ENCODE measurements around the gene DHODH.
"Not testable (repeated sequence)": the region's sequence is repeated elsewhere in the genome, so short reads cannot be mapped to it uniquely, and the experiment has no call there.

DHODH gene

GRCh38 chr16:72014675-72015074 is 6.1 kb downstream of the DHODH start:
- DNase-seq, result no peak

- DNase-seq, result no peak
Observed at GRCh38 chr16:72015124-72015523, 6.6 kb downstream of the DHODH start.

GRCh38 chr16:72018470-72018869 is 9.9 kb downstream of the DHODH start:
- no peak for DNase-seq

- no peak for DNase-seq
Observed at GRCh38 chr16:72021043-72021442, 12.5 kb downstream of the DHODH start.

GRCh38 chr16:72022127-72022526 is 13.6 kb downstream of the DHODH start:
- DNase-seq, result no peak

GRCh38 chr16:72023962-72024361 is 15.4 kb downstream of the DHODH start:
- DNase-seq, result no peak

GRCh38 chr16:72024862-72025382 is 16.4 kb downstream of the DHODH start:
- DNase-seq, result no peak

GRCh38 chr16:72025404-72026114 is 17.0 kb downstream of the DHODH start:
- DNase-seq, result no peak

GRCh38 chr16:72027669-72028378 is 19.3 kb downstream of the DHODH start:
- no peak for DNase-seq

GRCh38 chr16:72029567-72030271 is 21.2 kb downstream of the DHODH start:
- no peak for DNase-seq

- no peak for DNase-seq
Observed at GRCh38 chr16:72033437-72033836, 24.9 kb downstream of the DHODH start.

- no peak for DNase-seq
Observed at GRCh38 chr16:72036098-72036497, 27.6 kb downstream of the DHODH start.

GRCh38 chr16:72042157-72042660 is 33.7 kb downstream of the DHODH start:
- DNase-seq, result no peak

GRCh38 chr16:72043058-72043457 is 34.5 kb downstream of the DHODH start:
- DNase-seq, result no peak

GRCh38 chr16:72043539-72043938 is 35.0 kb downstream of the DHODH start:
- DNase-seq, result no peak

GRCh38 chr16:72044296-72044695 is 35.8 kb downstream of the DHODH start:
- no peak for DNase-seq

- DNase-seq, result no peak
Observed at GRCh38 chr16:72044825-72045359, 36.3 kb downstream of the DHODH start.

- no peak for DNase-seq
Observed at GRCh38 chr16:72049110-72049509, 40.6 kb downstream of the DHODH start.

GRCh38 chr16:72050769-72051464 is 42.4 kb downstream of the DHODH start:
- DNase-seq, result no peak

- DNase-seq, result no peak
Observed at GRCh38 chr16:72051818-72052217, 43.3 kb downstream of the DHODH start.

GRCh38 chr16:72054254-72054847 is 45.8 kb downstream of the DHODH start, which contains the start of gene HP:
TSS of gene HP (plus strand) at chr16:72054505. CDS start at chr16:72054653, 148 bp downstream.
- not testable (repeated sequence) for DNase-seq

GRCh38 chr16:72055911-72056310 is 47.4 kb downstream of the DHODH start:
- DNase-seq, result no peak
